HepG2 (cell line): ENCODE measurements around the gene NPHP3. TPM values are rescaled to one million over a fixed set of nuclear protein-coding genes. Genes with fewer than 3 reads are reported as not detected.
A peak's percentile ranks its signal among the peaks of the same experiment; 100 is the strongest.

Experiments used
- HDAC1 ChIP-seq: sonication (generic); formaldehyde crosslinking; IDR thresholded peaks from 2 replicates; pipeline ENCODE4 v1.5.1; 2020; ENCODE audit warnings: mild to moderate bottlenecking, missing genetic modification reagents
- KIAA2018 ChIP-seq: sonication (generic); formaldehyde crosslinking; IDR thresholded peaks from 2 replicates; pipeline ENCODE4 v1.5.0; 2020; ENCODE audit warnings: mild to moderate bottlenecking, missing genetic modification reagents, borderline replicate concordance
- LRRFIP1 ChIP-seq: sonication (generic); formaldehyde crosslinking; conservative IDR thresholded peaks from 2 replicates; pipeline ENCODE4 v1.4.0; 2020; ENCODE audit warnings: missing genetic modification reagents
- NPAS2 ChIP-seq: sonication (generic); formaldehyde crosslinking; IDR thresholded peaks from 2 replicates; pipeline ENCODE4 v1.8.0; 2022; ENCODE audit warnings: mild to moderate bottlenecking, missing genetic modification reagents, borderline replicate concordance
- NR2C2 ChIP-seq: sonication (generic); formaldehyde crosslinking; IDR thresholded peaks from 2 replicates; pipeline ENCODE4 v1.4.0; 2020; ENCODE audit warnings: missing genetic modification reagents, mild to moderate bottlenecking, moderate library complexity, borderline replicate concordance
- ZNF614 ChIP-seq: IDR thresholded peaks from 2 replicates; pipeline ENCODE4 v1.6.1; 2018; ENCODE audit warnings: missing biosample characterization, missing genetic modification reagents, inconsistent platforms, borderline replicate concordance
- polyA plus RNA-seq, 8 experiments: library from polyadenylated mRNA; depleted of rRNA in 3 of 8; stranded (reverse) in 7 of 8; unstranded in 1 of 8; fragments of >200 nt; fragmentation: Illumina TruSeq in 4 of 8; extraction: Trizol in 4 of 8; gene quantifications; 2 replicates each; pipeline versions ENCODE4 v1.2.1 to v1.2.3, GENCODE V29; 2011 to 2016; ENCODE audit warnings: low read depth in 4 of 8, missing spikeins in 1 of 8, mixed read lengths in 1 of 8; ENCODE audit not compliant: insufficient read depth in 1 of 8
- total RNA-seq, 5 experiments: library from RNA; depleted of rRNA; stranded (reverse); fragments of >200 nt; fragmentation: Illumina TruSeq; extraction: Trizol; gene quantifications; 2 replicates each; pipeline ENCODE4 v1.2.3, GENCODE V29; 2016; ENCODE audit warnings: low read depth in 1 of 5
- TF ChIP-seq, protein P1 (sequence below): sonication (generic); formaldehyde crosslinking; IDR thresholded peaks from 2 replicates; pipeline ENCODE4 v1.8.1; 2023; ENCODE audit warnings: mild to moderate bottlenecking, missing genetic modification reagents
- TF ChIP-seq, protein P2 (sequence below): sonication (generic); formaldehyde crosslinking; IDR thresholded peaks from 2 replicates; pipeline ENCODE4 v1.5.0; 2020; ENCODE audit warnings: mild to moderate bottlenecking, missing genetic modification reagents, moderate library complexity
- TF ChIP-seq, protein P3 (sequence below): IDR thresholded peaks from 2 replicates; pipeline ENCODE4 v1.6.1; 2016; ENCODE audit warnings: mild to moderate bottlenecking
- TF ChIP-seq, protein P4 (sequence below): sonication (generic); formaldehyde crosslinking; conservative IDR thresholded peaks from 2 replicates; pipeline ENCODE4 v1.8.0; 2022; ENCODE audit warnings: mild to moderate bottlenecking, moderate library complexity, missing genetic modification reagents

NPHP3 gene
- total and polyA plus RNA-seq, 2 of the 13 experiments (the other 11 are each of a cell fraction or from before 2014, with no cell fraction given) = 11.0 to 20.2 TPM

DNA sequence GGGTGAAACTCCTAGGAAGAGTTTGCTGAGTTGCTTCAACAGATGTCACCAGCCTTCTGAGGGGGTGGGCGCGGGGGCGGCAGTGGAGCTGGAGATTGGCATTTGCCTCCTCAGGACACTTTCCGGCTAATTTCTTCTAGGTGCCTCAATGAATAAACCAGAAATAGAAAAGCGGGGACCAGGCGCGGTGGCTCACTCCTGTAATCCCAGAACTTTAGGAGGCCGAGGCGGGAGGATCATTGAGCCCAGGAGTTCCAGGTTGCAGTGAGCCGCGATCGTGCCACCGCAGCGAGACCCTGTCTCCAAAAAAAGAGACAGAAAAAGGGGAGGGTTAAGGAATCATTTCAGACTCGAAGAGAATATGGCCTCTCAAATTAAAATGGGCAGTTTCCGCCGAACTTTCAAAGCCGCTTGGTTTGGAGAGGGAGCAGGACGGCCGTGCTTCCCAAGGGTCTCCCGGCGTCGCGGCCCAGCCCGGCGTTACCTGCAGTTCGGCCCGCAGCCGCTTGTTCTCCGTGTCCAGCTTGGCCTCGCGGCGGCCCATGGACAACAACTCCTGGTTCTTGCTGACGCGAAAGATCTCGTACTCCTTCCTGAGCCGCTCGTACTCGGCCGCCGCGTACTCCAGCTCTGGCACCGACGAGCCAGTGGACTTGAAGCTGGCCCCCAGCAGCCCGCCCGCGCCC is 587 bp downstream of the NPHP3 start (continued):
- TF ChIP-seq KIAA2018 (CRISPR knock-in tag) (no peak), NR2C2 (CRISPR knock-in tag) (0 out of 2 replicates have a peak, but pooled peaks have one; percentile 22), LRRFIP1 (CRISPR knock-in tag) (no peak), HDAC1 (CRISPR knock-in tag) (peak; percentile 41; the same call in 1 of the 2 replicates), NPAS2 (no peak), ZNF614 (CRISPR knock-in tag) (peak; percentile 11; the same call in 1 of the 2 replicates)
- TF ChIP-seq, protein P1, sequence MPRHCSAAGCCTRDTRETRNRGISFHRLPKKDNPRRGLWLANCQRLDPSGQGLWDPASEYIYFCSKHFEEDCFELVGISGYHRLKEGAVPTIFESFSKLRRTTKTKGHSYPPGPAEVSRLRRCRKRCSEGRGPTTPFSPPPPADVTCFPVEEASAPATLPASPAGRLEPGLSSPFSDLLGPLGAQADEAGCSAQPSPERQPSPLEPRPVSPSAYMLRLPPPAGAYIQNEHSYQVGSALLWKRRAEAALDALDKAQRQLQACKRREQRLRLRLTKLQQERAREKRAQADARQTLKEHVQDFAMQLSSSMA (CRISPR knock-in tag) = 0 out of 2 replicates have a peak, but pooled peaks have one; percentile 13
- TF ChIP-seq, protein P2, sequence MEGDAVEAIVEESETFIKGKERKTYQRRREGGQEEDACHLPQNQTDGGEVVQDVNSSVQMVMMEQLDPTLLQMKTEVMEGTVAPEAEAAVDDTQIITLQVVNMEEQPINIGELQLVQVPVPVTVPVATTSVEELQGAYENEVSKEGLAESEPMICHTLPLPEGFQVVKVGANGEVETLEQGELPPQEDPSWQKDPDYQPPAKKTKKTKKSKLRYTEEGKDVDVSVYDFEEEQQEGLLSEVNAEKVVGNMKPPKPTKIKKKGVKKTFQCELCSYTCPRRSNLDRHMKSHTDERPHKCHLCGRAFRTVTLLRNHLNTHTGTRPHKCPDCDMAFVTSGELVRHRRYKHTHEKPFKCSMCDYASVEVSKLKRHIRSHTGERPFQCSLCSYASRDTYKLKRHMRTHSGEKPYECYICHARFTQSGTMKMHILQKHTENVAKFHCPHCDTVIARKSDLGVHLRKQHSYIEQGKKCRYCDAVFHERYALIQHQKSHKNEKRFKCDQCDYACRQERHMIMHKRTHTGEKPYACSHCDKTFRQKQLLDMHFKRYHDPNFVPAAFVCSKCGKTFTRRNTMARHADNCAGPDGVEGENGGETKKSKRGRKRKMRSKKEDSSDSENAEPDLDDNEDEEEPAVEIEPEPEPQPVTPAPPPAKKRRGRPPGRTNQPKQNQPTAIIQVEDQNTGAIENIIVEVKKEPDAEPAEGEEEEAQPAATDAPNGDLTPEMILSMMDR (CRISPR knock-in tag) = no peak
- TF ChIP-seq, protein P3, sequence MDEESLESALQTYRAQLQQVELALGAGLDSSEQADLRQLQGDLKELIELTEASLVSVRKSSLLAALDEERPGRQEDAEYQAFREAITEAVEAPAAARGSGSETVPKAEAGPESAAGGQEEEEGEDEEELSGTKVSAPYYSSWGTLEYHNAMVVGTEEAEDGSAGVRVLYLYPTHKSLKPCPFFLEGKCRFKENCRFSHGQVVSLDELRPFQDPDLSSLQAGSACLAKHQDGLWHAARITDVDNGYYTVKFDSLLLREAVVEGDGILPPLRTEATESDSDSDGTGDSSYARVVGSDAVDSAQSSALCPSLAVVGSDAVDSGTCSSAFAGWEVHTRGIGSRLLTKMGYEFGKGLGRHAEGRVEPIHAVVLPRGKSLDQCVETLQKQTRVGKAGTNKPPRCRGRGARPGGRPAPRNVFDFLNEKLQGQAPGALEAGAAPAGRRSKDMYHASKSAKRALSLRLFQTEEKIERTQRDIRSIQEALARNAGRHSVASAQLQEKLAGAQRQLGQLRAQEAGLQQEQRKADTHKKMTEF = no peak
- TF ChIP-seq, protein P4, sequence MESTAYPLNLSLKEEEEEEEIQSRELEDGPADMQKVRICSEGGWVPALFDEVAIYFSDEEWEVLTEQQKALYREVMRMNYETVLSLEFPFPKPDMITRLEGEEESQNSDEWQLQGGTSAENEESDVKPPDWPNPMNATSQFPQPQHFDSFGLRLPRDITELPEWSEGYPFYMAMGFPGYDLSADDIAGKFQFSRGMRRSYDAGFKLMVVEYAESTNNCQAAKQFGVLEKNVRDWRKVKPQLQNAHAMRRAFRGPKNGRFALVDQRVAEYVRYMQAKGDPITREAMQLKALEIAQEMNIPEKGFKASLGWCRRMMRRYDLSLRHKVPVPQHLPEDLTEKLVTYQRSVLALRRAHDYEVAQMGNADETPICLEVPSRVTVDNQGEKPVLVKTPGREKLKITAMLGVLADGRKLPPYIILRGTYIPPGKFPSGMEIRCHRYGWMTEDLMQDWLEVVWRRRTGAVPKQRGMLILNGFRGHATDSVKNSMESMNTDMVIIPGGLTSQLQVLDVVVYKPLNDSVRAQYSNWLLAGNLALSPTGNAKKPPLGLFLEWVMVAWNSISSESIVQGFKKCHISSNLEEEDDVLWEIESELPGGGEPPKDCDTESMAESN (CRISPR knock-in tag) = 0 out of 2 replicates have a peak, but pooled peaks have one; percentile 3
